Measurements from ENCODE around the gene BBS9.
"Not testable (repeated sequence)": the region's sequence is repeated elsewhere in the genome, so short reads cannot be mapped to it uniquely, and the experiment has no call there.

BBS9 gene

DNA sequence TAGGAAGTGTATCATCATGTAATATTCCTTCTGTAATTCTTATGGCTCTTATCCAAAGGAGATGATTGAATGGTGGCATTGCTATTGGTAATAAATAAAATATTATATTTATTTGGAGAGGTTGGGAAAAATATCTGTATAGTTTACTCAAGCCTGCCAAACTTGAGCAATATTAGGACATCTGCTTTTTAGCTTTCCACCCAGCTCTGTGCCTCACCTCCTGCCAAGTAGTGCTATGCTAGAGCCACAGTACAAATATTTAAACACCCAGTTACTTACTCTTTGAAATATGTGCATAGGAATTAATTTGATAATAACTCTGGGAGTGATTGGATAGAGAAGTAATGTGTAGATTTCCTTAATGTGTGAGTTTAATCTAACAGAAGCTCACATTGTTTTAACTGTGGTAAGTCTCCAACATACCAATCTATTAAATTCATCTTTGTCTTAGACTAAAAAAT is 129.2 kb downstream of the BBS9 start:
- no peaks in the 10 kb centered on the region for H3K27me3 ChIP-seq (ENCODE audit: control insufficient read depth, insufficient read depth, low read length, poor library complexity, severe bottlenecking)
- H3K9me3 ChIP-seq (ENCODE audit: control insufficient read depth, low read length): no peaks in the 10 kb centered on the region
- no peak overlapping the region for H3K4me3 ChIP-seq (ENCODE audit: insufficient read depth, low read depth, low read length)
- H3K27ac ChIP-seq (ENCODE audit: insufficient read depth, low read depth, low read length, poor library complexity, severe bottlenecking): no peak overlapping the region
- H3K36me3 ChIP-seq (ENCODE audit: control insufficient read depth, insufficient read depth, low read length): no peaks in the 10 kb centered on the region
- H3K4me1 ChIP-seq (ENCODE audit: control insufficient read depth, insufficient read depth, low read length): no peaks in the 10 kb centered on the region

- H3K4me3 ChIP-seq (ENCODE audit: insufficient read depth, low read depth, low read length): no peak overlapping the region
- H3K27me3 ChIP-seq (ENCODE audit: control insufficient read depth, insufficient read depth, low read length, poor library complexity, severe bottlenecking): no peaks in the 10 kb centered on the region
- no peaks in the 10 kb centered on the region for H3K36me3 ChIP-seq (ENCODE audit: control insufficient read depth, insufficient read depth, low read length)
- H3K27ac ChIP-seq (ENCODE audit: insufficient read depth, low read depth, low read length, poor library complexity, severe bottlenecking): no peak overlapping the region
- no peaks in the 10 kb centered on the region for H3K9me3 ChIP-seq (ENCODE audit: control insufficient read depth, low read length)
- no peaks in the 10 kb centered on the region for H3K4me1 ChIP-seq (ENCODE audit: control insufficient read depth, insufficient read depth, low read length)
- WGBS, 2 experiments: 73 to 83% methylated on average over 3 of the region's 3 CpGs
Measured at GRCh38 chr7:33261585-33261984, 132.2 kb downstream of the BBS9 start.

DNA sequence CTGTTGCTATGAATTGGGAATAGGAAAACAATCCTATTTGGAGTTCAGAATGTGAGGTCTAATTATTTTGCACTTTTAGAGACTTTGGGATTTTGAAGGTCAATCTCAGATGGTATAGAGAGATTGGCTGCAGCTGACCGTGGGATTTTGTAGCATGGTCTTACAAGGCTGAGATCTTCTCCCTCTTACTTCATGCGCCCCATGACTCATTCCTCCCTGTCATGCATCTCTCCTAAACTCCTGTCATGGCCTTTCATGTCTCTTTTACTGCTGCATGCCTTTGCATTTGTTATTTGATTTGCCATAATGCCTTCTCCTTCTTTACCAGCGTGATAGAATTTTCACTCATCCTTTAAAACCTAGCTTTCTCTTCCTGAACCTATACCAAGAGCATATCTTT is 133.1 kb downstream of the BBS9 start:
- H3K4me1 ChIP-seq (ENCODE audit: control insufficient read depth, insufficient read depth, low read length): no peaks in the 10 kb centered on the region
- H3K36me3 ChIP-seq (ENCODE audit: control insufficient read depth, insufficient read depth, low read length): no peaks in the 10 kb centered on the region
- WGBS, 2 experiments: 75 to 76% methylated on average over 3 of the region's 3 CpGs
- no peaks in the 10 kb centered on the region for H3K27me3 ChIP-seq (ENCODE audit: control insufficient read depth, insufficient read depth, low read length, poor library complexity, severe bottlenecking)
- no peaks in the 10 kb centered on the region for H3K9me3 ChIP-seq (ENCODE audit: control insufficient read depth, low read length)
- H3K27ac ChIP-seq (ENCODE audit: insufficient read depth, low read depth, low read length, poor library complexity, severe bottlenecking): no peak overlapping the region
- no peak overlapping the region for H3K4me3 ChIP-seq (ENCODE audit: insufficient read depth, low read depth, low read length)

GRCh38 chr7:33271839-33272371 is 142.5 kb downstream of the BBS9 start:
- H3K4me1 ChIP-seq (ENCODE audit: control insufficient read depth, insufficient read depth, low read length); H3K4me3 ChIP-seq (ENCODE audit: insufficient read depth, low read depth, low read length); H3K36me3 ChIP-seq (ENCODE audit: control insufficient read depth, insufficient read depth, low read length); H3K27ac ChIP-seq (ENCODE audit: insufficient read depth, low read depth, low read length, poor library complexity, severe bottlenecking); H3K9me3 ChIP-seq (ENCODE audit: control insufficient read depth, low read length); H3K27me3 ChIP-seq (ENCODE audit: control insufficient read depth, insufficient read depth, low read length, poor library complexity, severe bottlenecking): not testable (repeated sequence)
- WGBS, 2 experiments: 96% methylated on average over 3 to 4 of the region's 4 CpGs

DNA sequence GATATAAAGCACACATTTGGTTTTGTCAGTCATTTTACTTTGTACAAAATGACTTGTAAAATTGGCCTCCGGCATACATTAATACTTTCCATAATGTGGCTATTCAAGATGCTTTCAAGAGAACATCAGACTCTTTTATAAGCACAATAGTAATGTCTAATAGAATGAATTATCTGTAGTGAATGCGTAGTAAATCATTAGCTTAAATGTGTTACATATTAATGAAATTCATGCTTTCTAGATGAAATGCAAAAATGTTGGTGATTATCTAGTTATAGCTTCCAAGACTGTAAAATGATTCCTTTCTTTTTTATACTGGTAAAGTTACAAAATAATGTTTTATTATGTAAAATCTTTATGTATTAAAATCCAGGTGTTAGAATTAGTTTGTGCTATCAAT is 144.0 kb downstream of the BBS9 start:
- H3K36me3 ChIP-seq (ENCODE audit: control insufficient read depth, insufficient read depth, low read length): no peaks in the 10 kb centered on the region
- H3K4me3 ChIP-seq (ENCODE audit: insufficient read depth, low read depth, low read length): no peak overlapping the region
- WGBS, 2 experiments: 100% methylated on average over 2 of the region's 2 CpGs; no CpG with 5 or more reads in 1 of the 2 experiments
- H3K9me3 ChIP-seq (ENCODE audit: control insufficient read depth, low read length): no peaks in the 10 kb centered on the region
- no peaks in the 10 kb centered on the region for H3K27me3 ChIP-seq (ENCODE audit: control insufficient read depth, insufficient read depth, low read length, poor library complexity, severe bottlenecking)
- H3K4me1 ChIP-seq (ENCODE audit: control insufficient read depth, insufficient read depth, low read length): no peaks in the 10 kb centered on the region
- H3K27ac ChIP-seq (ENCODE audit: insufficient read depth, low read depth, low read length, poor library complexity, severe bottlenecking): no peak overlapping the region

GRCh38 chr7:33276325-33276724 is 147.0 kb downstream of the BBS9 start:
- 89 to 93% methylated on average over 3 of the region's 3 CpGs for WGBS, 2 experiments

GRCh38 chr7:33276729-33277128 is 147.4 kb downstream of the BBS9 start:
- Histone ChIP-seq H3K27me3 (ENCODE audit: control insufficient read depth, insufficient read depth, low read length, poor library complexity, severe bottlenecking) (no peaks in the 10 kb centered on the region), H3K4me3 (ENCODE audit: insufficient read depth, low read depth, low read length) (no peak overlapping the region), H3K36me3 (ENCODE audit: control insufficient read depth, insufficient read depth, low read length) (no peaks in the 10 kb centered on the region), H3K9me3 (ENCODE audit: control insufficient read depth, low read length) (no peaks in the 10 kb centered on the region), H3K4me1 (ENCODE audit: control insufficient read depth, insufficient read depth, low read length) (no peaks in the 10 kb centered on the region), H3K27ac (ENCODE audit: insufficient read depth, low read depth, low read length, poor library complexity, severe bottlenecking) (no peak overlapping the region)
- 95 to 98% methylated on average over 2 of the region's 2 CpGs for WGBS, 2 experiments

More at GRCh38 chr7:33276325-33276724, 147.0 kb downstream of the BBS9 start:
- H3K4me3 ChIP-seq (ENCODE audit: insufficient read depth, low read depth, low read length): no peak overlapping the region
- H3K36me3 ChIP-seq (ENCODE audit: control insufficient read depth, insufficient read depth, low read length): no peaks in the 10 kb centered on the region
- no peaks in the 10 kb centered on the region for H3K9me3 ChIP-seq (ENCODE audit: control insufficient read depth, low read length)
- no peak overlapping the region for H3K27ac ChIP-seq (ENCODE audit: insufficient read depth, low read depth, low read length, poor library complexity, severe bottlenecking)
- no peaks in the 10 kb centered on the region for H3K4me1 ChIP-seq (ENCODE audit: control insufficient read depth, insufficient read depth, low read length)
- no peaks in the 10 kb centered on the region for H3K27me3 ChIP-seq (ENCODE audit: control insufficient read depth, insufficient read depth, low read length, poor library complexity, severe bottlenecking)

- 98 to 100% methylated on average over 2 of the region's 3 CpGs for WGBS, 2 experiments
- Histone ChIP-seq H3K4me1 (ENCODE audit: control insufficient read depth, insufficient read depth, low read length) (no peaks in the 10 kb centered on the region), H3K9me3 (ENCODE audit: control insufficient read depth, low read length) (no peaks in the 10 kb centered on the region), H3K27me3 (ENCODE audit: control insufficient read depth, insufficient read depth, low read length, poor library complexity, severe bottlenecking) (no peaks in the 10 kb centered on the region), H3K27ac (ENCODE audit: insufficient read depth, low read depth, low read length, poor library complexity, severe bottlenecking) (no peak overlapping the region), H3K4me3 (ENCODE audit: insufficient read depth, low read depth, low read length) (no peak overlapping the region), H3K36me3 (ENCODE audit: control insufficient read depth, insufficient read depth, low read length) (no peaks in the 10 kb centered on the region)
Measured at GRCh38 chr7:33278095-33278494, 148.7 kb downstream of the BBS9 start.

- Histone ChIP-seq H3K4me3 (ENCODE audit: insufficient read depth, low read depth, low read length) (no peak overlapping the region), H3K36me3 (ENCODE audit: control insufficient read depth, insufficient read depth, low read length) (no peaks in the 10 kb centered on the region), H3K27ac (ENCODE audit: insufficient read depth, low read depth, low read length, poor library complexity, severe bottlenecking) (no peak overlapping the region), H3K27me3 (ENCODE audit: control insufficient read depth, insufficient read depth, low read length, poor library complexity, severe bottlenecking) (no peaks in the 10 kb centered on the region), H3K4me1 (ENCODE audit: control insufficient read depth, insufficient read depth, low read length) (no peaks in the 10 kb centered on the region), H3K9me3 (ENCODE audit: control insufficient read depth, low read length) (no peaks in the 10 kb centered on the region)
- 84 to 98% methylated on average over 1 of the region's 1 CpG for WGBS, 2 experiments
Measured at GRCh38 chr7:33286501-33286900, 157.1 kb downstream of the BBS9 start.

- Histone ChIP-seq H3K36me3 (ENCODE audit: control insufficient read depth, insufficient read depth, low read length) (no peaks in the 10 kb centered on the region), H3K4me1 (ENCODE audit: control insufficient read depth, insufficient read depth, low read length) (no peaks in the 10 kb centered on the region), H3K27ac (ENCODE audit: insufficient read depth, low read depth, low read length, poor library complexity, severe bottlenecking) (no peak overlapping the region), H3K9me3 (ENCODE audit: control insufficient read depth, low read length) (no peaks in the 10 kb centered on the region), H3K4me3 (ENCODE audit: insufficient read depth, low read depth, low read length) (no peak overlapping the region), H3K27me3 (ENCODE audit: control insufficient read depth, insufficient read depth, low read length, poor library complexity, severe bottlenecking) (no peaks in the 10 kb centered on the region)
- 92 to 97% methylated on average over 3 of the region's 3 CpGs for WGBS, 2 experiments
Measured at GRCh38 chr7:33287738-33288137, 158.4 kb downstream of the BBS9 start.

- Histone ChIP-seq H3K4me3 (ENCODE audit: insufficient read depth, low read depth, low read length) (no peak overlapping the region), H3K9me3 (ENCODE audit: control insufficient read depth, low read length) (no peaks in the 10 kb centered on the region), H3K27me3 (ENCODE audit: control insufficient read depth, insufficient read depth, low read length, poor library complexity, severe bottlenecking) (no peaks in the 10 kb centered on the region), H3K4me1 (ENCODE audit: control insufficient read depth, insufficient read depth, low read length) (no peaks in the 10 kb centered on the region), H3K36me3 (ENCODE audit: control insufficient read depth, insufficient read depth, low read length) (no peaks in the 10 kb centered on the region), H3K27ac (ENCODE audit: insufficient read depth, low read depth, low read length, poor library complexity, severe bottlenecking) (no peak overlapping the region)
- 94 to 95% methylated on average over 1 of the region's 2 CpGs for WGBS, 2 experiments
Measured at GRCh38 chr7:33298848-33299247, 169.5 kb downstream of the BBS9 start.

Data from ectodermal cell (in vitro differentiated cells).